HG03439 (cell line): ENCODE data around the gene GALNT12.

Experiments used
- ATAC-seq: cut with Tn5 transposase; IDR thresholded peaks from one replicate; pipeline ENCODE4 v1.9.1; 2021; ENCODE audit warnings: mild to moderate bottlenecking, moderate library complexity; ENCODE audit not compliant: unreplicated experiment

Gene GALNT12

DNA sequence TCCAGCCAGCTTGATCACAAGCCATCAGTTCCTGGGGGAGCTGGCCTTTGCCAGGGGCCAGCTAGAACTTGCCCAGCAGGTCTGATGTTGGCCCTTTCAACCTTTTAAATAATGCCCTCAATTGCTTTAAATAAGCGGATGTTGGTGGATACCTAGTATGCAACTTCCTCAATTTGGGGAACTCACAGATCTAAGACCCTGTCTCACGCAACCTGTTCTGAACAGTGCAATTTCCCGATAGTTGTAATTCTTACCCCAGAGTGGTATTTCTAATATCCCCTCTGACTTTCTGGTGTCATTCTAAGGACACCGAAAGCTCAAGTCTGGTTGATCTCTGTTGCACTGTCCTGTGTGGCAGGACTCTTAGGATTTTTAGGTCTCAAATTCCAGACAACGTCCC lies 23.1 kb downstream of the GALNT12 start:
- ATAC-seq = no peak

- ATAC-seq = no peak
Observed at GRCh38 chr9:98831696-98832095, 24.2 kb downstream of the GALNT12 start.

GRCh38 chr9:98832768-98833089 lies 25.3 kb downstream of the GALNT12 start:
- no peak for ATAC-seq

DNA sequence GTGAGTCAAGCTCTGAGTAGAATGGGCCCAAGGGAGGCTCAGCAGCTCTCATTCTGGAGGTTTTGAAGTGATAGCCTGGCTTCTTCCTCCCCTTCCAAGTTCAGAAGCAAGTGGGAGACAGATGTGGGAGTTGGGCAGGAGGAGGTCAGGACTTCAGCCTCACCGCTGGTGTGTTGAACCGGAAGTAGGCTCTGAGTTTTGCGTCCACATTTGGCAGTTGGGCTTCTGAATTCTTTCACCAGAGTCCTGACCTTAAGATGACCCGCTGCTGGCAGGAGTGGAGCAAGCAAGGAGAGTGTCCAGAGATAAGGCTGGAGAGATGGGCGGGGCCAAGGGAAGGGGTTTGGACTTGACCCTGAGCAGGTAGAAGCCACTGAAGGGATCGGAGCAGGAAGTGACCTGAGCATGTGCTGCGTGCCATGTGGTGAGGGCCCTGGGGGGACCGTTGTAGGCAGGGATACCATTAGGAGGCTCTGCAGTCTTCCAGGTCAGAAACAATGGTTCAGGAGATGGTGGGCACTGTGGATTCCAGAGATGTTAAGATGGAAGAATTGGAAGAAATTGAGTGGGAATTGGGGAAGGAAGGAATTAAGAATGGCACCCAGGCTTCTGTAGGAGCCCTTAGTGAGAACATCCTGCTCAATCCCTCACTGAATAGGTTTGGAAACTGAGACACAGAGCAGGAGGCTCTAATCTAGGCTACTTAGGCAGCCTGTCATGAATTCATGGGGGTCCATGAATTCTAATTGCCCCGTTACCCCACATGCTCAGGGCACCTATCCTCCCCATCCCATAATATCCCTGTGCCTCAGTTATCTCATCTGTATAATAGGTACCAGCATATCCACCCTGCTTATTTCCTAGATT lies 25.9 kb downstream of the GALNT12 start:
- ATAC-seq = no peak

DNA sequence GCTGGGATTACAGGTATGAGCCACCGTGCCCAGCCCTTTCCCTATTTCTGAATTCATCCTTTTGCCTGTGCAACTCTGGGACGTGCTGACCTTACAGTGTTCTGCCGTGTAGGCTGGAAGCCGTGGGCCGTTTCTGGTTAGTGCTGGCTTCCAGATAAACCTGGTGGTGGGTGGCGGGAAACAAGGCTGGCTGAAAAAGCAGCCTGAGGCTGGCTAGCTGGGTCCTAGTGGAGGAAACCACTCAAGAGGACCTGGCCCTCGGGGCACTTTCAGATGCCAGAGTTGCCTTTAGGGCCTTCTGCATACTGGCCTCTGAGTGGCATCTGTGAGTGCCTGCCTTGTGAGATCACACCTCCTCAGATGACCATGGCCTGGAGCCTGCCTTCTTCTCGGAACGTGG lies 26.9 kb downstream of the GALNT12 start:
- no peak for ATAC-seq

GRCh38 chr9:98836206-98836605 lies 28.7 kb downstream of the GALNT12 start:
- ATAC-seq = no peak

DNA sequence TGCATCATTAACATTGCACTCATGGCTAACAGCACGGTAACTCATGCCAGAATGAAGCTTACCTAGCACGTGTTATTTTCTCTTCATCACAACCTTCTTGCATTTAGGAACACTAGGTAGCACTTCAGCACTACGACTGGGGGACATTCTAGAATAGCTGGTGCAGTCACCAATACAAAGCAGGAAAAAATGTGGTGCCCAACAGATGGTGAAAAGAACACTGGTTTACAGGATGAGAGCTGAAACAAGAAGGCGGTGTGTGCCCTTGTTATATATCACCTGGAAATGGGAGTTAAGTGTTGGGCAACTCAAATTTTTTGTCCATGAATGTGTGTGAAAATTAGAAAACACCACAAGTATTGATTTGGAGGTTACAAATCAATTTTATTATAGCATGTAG lies 30.0 kb downstream of the GALNT12 start:
- ATAC-seq = no peak

- ATAC-seq = no peak
Observed at GRCh38 chr9:98838155-98838867, 30.8 kb downstream of the GALNT12 start.

GRCh38 chr9:98838868-98839565 lies 31.5 kb downstream of the GALNT12 start:
- ATAC-seq = no peak

DNA sequence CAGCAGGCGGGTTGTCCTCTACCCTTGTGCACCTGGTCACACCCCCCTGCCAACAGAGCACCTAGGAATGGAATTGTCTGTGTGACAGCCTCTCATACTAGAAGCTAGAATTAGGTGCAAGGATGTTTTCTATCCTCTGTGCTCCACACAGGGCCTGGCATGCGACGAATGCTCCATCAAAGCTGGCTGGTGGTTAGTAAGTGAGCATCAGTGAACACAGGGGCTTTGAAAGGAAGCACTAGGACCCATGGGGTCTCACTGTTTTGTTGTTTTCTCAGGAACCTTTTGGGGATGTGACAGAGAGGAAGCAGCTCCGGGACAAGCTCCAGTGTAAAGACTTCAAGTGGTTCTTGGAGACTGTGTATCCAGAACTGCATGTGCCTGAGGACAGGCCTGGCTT lies 32.3 kb downstream of the GALNT12 start:
- no peak for ATAC-seq

GRCh38 chr9:98842510-98842909 lies 35.0 kb downstream of the GALNT12 start:
- no peak for ATAC-seq

DNA sequence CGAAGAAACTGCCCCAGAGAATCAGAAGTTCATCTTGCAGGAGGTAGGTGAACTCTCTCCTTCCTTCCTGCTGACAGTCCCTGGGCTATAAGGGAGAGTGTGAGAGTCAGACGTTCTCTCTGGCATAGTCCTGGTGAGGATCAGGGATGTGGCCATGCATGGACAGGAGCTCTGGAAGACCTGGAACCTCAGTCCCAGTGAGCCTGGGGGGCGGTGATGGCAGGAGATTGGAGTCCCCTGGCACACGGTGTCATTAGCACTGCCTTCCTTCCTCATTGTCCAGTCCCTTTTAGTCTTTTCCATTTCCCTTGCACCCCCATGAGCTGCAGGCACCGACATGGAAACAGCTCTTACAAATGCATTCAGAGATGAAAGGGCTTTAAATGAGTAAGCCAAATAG lies 38.6 kb downstream of the GALNT12 start:
- ATAC-seq = no peak

DNA sequence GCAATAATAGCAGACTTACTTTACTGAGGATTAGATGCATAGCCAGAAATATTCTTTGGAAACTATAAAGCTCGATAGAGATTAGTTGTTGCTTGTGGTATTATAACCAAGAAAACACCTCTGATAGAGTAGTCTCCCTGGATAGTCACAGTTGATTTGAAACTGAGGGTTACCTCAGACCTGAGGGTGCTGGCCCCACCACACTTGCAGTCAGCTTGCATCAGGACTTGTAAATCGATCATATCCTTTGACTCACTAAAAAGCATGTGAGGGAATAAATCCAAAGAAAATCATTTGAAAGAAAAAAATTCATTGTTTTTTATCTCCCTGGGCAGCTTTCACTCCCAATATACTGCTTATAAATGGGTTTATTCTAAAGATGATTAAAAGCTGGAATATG lies 39.4 kb downstream of the GALNT12 start:
- ATAC-seq = no peak

GRCh38 chr9:98848450-98849149 lies 41.1 kb downstream of the GALNT12 start:
- peak; percentile 81 for ATAC-seq

- ATAC-seq = no peak
Observed at GRCh38 chr9:98849563-98849962, 42.1 kb downstream of the GALNT12 start.

- ATAC-seq = no peak
Observed at GRCh38 chr9:98850851-98851729, 43.6 kb downstream of the GALNT12 start.

DNA sequence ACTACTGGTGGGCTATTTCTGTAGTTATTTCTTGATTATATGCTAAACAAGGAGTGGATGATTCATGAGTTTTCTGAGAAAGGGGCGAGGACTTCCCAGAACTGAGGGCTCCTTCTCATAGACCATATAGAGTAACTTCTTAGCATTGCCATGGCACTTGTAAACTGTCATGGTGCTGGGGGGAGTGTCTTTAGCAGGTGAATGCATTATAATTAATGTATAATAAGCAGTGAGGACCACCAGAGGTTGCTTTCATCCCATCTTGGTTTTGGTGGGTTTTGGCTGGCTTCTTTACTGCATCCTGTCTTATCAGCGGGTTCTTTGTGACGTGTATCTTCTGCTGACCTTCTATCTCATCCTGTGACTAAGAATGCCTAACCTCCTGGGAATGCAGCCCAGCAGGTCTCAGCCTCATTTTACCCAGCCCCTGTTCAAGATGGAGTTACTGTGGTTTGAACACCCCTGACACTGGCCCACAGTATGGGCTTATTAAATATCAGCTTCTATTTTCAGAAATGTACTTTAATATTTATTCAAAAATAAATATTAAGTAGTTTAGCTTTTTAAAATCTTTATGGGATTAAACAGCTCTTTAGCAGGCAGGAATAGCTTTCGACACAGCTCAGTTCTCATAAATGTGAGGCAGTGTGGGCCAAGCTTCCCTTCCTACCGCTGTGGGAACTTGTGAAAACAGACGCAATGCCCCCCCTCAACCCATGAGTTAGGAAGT lies 44.4 kb downstream of the GALNT12 start:
- no peak for ATAC-seq

DNA sequence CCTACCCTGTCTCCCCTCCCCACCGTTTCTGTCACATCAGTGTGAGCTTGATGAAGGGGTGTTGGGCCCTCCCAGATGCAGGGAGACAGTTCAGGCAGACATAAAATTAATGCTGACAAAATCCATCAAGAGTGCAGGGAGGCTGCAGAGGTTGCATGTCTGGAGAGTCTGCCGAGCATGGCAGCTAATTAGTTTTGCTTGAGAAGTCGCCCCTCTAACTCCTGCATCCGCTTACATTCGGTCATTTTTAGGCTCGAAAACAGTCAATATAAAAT lies 44.9 kb downstream of the GALNT12 start:
- ATAC-seq = no peak

GRCh38 chr9:98852961-98853360 lies 45.5 kb downstream of the GALNT12 start:
- no peak for ATAC-seq

DNA sequence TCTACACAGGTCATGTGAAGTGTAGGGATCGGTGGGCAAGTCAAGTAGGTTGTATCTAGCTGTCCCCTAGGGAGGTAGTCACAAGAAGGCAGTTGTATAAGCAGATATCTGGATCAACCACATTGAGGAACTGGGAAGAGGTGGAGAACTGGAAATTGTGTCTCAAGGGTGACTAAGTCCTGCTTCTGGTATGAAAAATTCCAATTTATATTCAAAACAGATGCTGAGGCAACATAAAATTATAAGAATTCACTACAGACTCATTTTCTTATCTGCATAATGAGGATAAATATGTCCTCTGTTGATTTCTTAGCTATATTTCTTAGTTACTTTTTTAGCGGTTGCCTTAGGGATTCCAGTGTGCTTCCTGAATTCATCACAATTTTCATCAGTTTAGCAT lies 46.8 kb downstream of the GALNT12 start:
- no peak for ATAC-seq
